H9 (cell line): ENCODE results near the gene ITPK1. TPM values are rescaled to one million over a fixed set of nuclear protein-coding genes. Genes with fewer than 3 reads are reported as not detected.

Experiments
- DNase-seq: peaks from one replicate; pipeline ENCODE4 v3.0.0-alpha.2; 2017
- H2AFZ ChIP-seq: one replicate; pipeline ENCODE4 v1.6.1; 2013; ENCODE audit warnings: mild to moderate bottlenecking, low read length, control low read depth, moderate library complexity
- H2AK5ac ChIP-seq: 2 replicates; pipeline ENCODE4 v1.6.1; 2013; ENCODE audit warnings: low read length, control low read depth, mixed read lengths; ENCODE audit not compliant: insufficient read length
- H2BK120ac ChIP-seq: one replicate; pipeline ENCODE4 v1.6.1; 2013; ENCODE audit warnings: low read depth, mild to moderate bottlenecking, low read length, control low read depth, inconsistent platforms; ENCODE audit not compliant: poor library complexity, severe bottlenecking
- H2BK12ac ChIP-seq: 2 replicates; pipeline ENCODE4 v1.6.1; 2013; ENCODE audit warnings: low read length, control low read depth, mixed read lengths, low read depth; ENCODE audit not compliant: insufficient read length
- H2BK15ac ChIP-seq: 2 replicates; pipeline ENCODE4 v1.6.1; 2013; ENCODE audit warnings: low read depth, low read length, control low read depth
- H2BK20ac ChIP-seq: one replicate; pipeline ENCODE4 v1.6.1; 2013; ENCODE audit warnings: low read depth, mild to moderate bottlenecking, low read length, control low read depth, inconsistent platforms; ENCODE audit not compliant: poor library complexity, severe bottlenecking
- H2BK5ac ChIP-seq: 2 replicates; pipeline ENCODE4 v1.6.1; 2013; ENCODE audit warnings: low read length, control low read depth, mixed read lengths; ENCODE audit not compliant: insufficient read length
- H3K14ac ChIP-seq: 2 replicates; pipeline ENCODE4 v1.6.1; 2013; ENCODE audit warnings: low read length, control low read depth; ENCODE audit not compliant: insufficient read depth
- H3K18ac ChIP-seq: 2 replicates; pipeline ENCODE4 v1.6.1; 2013; ENCODE audit warnings: low read depth, mild to moderate bottlenecking, mixed read lengths, low read length, control low read depth; ENCODE audit not compliant: insufficient read length
- H3K23ac ChIP-seq: 2 replicates; pipeline ENCODE4 v1.6.1; 2013; ENCODE audit warnings: low read length, control low read depth, mixed read lengths, low read depth; ENCODE audit not compliant: insufficient read length
- H3K23me2 ChIP-seq: 2 replicates; pipeline ENCODE4 v1.6.1; 2013; ENCODE audit warnings: low read depth, mild to moderate bottlenecking, mixed read lengths, low read length, control low read depth; ENCODE audit not compliant: insufficient read length, poor library complexity, severe bottlenecking
- H3K27ac ChIP-seq: 2 replicates; pipeline ENCODE4 v1.5.1; 2013; ENCODE audit warnings: low read length, control low read depth, mixed read lengths, low read depth; ENCODE audit not compliant: insufficient read length
- H3K27me3 ChIP-seq: 2 replicates; pipeline ENCODE4 v1.6.1; 2013; ENCODE audit warnings: low read length, control low read depth, inconsistent platforms; ENCODE audit not compliant: insufficient read depth
- H3K4ac ChIP-seq: 2 replicates; pipeline ENCODE4 v1.6.1; 2013; ENCODE audit warnings: low read depth, mild to moderate bottlenecking, control low read depth, inconsistent platforms, low read length, moderate library complexity
- H3K4me1 ChIP-seq: 2 replicates; pipeline ENCODE4 v1.6.1; 2013; ENCODE audit warnings: low read length, control low read depth, inconsistent platforms; ENCODE audit not compliant: insufficient read depth
- H3K4me2 ChIP-seq: 2 replicates; pipeline ENCODE4 v1.6.1; 2013; ENCODE audit warnings: low read length, control low read depth, mixed read lengths; ENCODE audit not compliant: insufficient read length, insufficient read depth
- H3K56ac ChIP-seq: 2 replicates; pipeline ENCODE4 v1.6.1; 2013; ENCODE audit warnings: low read depth, mild to moderate bottlenecking, mixed read lengths, low read length, control low read depth; ENCODE audit not compliant: insufficient read length
- H3K79me1 ChIP-seq: 2 replicates; pipeline ENCODE4 v1.6.1; 2013; ENCODE audit warnings: low read depth, mild to moderate bottlenecking, moderate library complexity, low read length, control low read depth, inconsistent platforms; ENCODE audit not compliant: insufficient read depth, poor library complexity, severe bottlenecking
- H3K79me2 ChIP-seq: 2 replicates; pipeline ENCODE4 v1.6.1; 2013; ENCODE audit warnings: low read length, control low read depth, inconsistent platforms; ENCODE audit not compliant: insufficient read depth
- H3K9ac ChIP-seq: 2 replicates; pipeline ENCODE4 v1.6.1; 2013; ENCODE audit warnings: low read length, control low read depth, mixed read lengths; ENCODE audit not compliant: insufficient read length; ENCODE audit errors: extremely low read depth
- H3K9me3 ChIP-seq: one replicate; pipeline ENCODE4 v1.6.1; 2013; ENCODE audit warnings: low read depth, low read length, inconsistent platforms; ENCODE audit not compliant: control insufficient read depth
- H3T11ph ChIP-seq: one replicate; pipeline ENCODE4 v1.6.1; 2013; ENCODE audit warnings: mild to moderate bottlenecking, low read length, control low read depth, inconsistent platforms
- H4K20me1 ChIP-seq: one replicate; pipeline ENCODE4 v1.6.1; 2013; ENCODE audit not compliant: control insufficient read depth, insufficient read length, insufficient read depth
- H4K5ac ChIP-seq: 2 replicates; pipeline ENCODE4 v1.6.1; 2013; ENCODE audit warnings: low read depth, mild to moderate bottlenecking, mixed read lengths, low read length, control low read depth; ENCODE audit not compliant: insufficient read length
- H4K8ac ChIP-seq: replicated peaks from 2 replicates; pipeline ENCODE4 v1.6.1; 2013; ENCODE audit warnings: low read length, control low read depth, mixed read lengths, low read depth; ENCODE audit not compliant: insufficient read length
- H4K91ac ChIP-seq: 2 replicates; pipeline ENCODE4 v1.6.1; 2013; ENCODE audit warnings: low read depth, mild to moderate bottlenecking, moderate library complexity, mixed read lengths, low read length, control low read depth; ENCODE audit not compliant: insufficient read length
- H3K27ac Mint-ChIP-seq, 3 experiments: 2 replicates in 2 of 3; 3 replicates in 1 of 3; pipeline ENCODE4 v1.8.0; 2020 to 2021; ENCODE audit warnings: mixed read lengths in 3 of 3, mild to moderate bottlenecking in 1 of 3, moderate library complexity in 1 of 3
- H3K27me3 Mint-ChIP-seq: 2 replicates; pipeline ENCODE4 v1.8.0; 2021; ENCODE audit warnings: low read depth, mild to moderate bottlenecking, moderate library complexity, mixed read lengths
- H3K36me3 Mint-ChIP-seq, 3 experiments: 2 replicates in 2 of 3; 3 replicates in 1 of 3; pipeline ENCODE4 v1.8.0; 2020 to 2021; ENCODE audit warnings: low read depth in 3 of 3, mixed read lengths in 3 of 3; ENCODE audit not compliant: insufficient read depth in 1 of 3
- H3K4me1 Mint-ChIP-seq, 2 experiments: 2 replicates each; pipeline ENCODE4 v1.8.0; 2020; ENCODE audit warnings: mixed read lengths in 2 of 2
- H3K4me3 Mint-ChIP-seq, 2 experiments: 2 replicates in 1 of 2; 3 replicates in 1 of 2; pipeline ENCODE4 v1.8.0; 2020 to 2021; ENCODE audit warnings: mild to moderate bottlenecking in 2 of 2, mixed read lengths in 2 of 2, moderate library complexity in 1 of 2
- H3K9me3 Mint-ChIP-seq, 2 experiments: 2 replicates in 1 of 2; 3 replicates in 1 of 2; pipeline ENCODE4 v1.8.0; 2020; ENCODE audit warnings: mild to moderate bottlenecking in 2 of 2, mixed read lengths in 2 of 2, moderate library complexity in 1 of 2
- CTCF ChIP-seq: fragments of 200-600 bp; sonication (generic); conservative IDR thresholded peaks from 3 replicates; pipeline ENCODE4 v1.8.0; 2021; ENCODE audit warnings: antibody characterized with exemption, mild to moderate bottlenecking
- WGBS: extraction: QIAGEN DNeasy Blood & Tissue Kit; methylation state at CpG from one replicate; pipeline ENCODE4 v1.1.7; 2013; ENCODE audit warnings: missing lambda C conversion rate, low lambda C conversion rate, mixed read lengths; ENCODE audit not compliant: insufficient read length; ENCODE audit errors: extremely low coverage; 5-methylcytosine and 5-hydroxymethylcytosine counted together
- total RNA-seq: library from RNA; stranded (reverse); gene quantifications from 2 replicates; pipeline ENCODE4 v1.2.1, GENCODE V29; 2021

ITPK1 gene
- total RNA-seq, 1 experiment from 2014 or later = 92.7 TPM

- no peak overlapping the region for H3K56ac ChIP-seq
- no peak overlapping the region for H3K23ac ChIP-seq
- no peak overlapping the region for H3K4me2 ChIP-seq
- peak overlapping the region in 1 of 3 experiments; percentile 47; a peak in 1 of 7 replicates for H3K27ac Mint-ChIP-seq
- no peak overlapping the region for H2BK20ac ChIP-seq
- H3K9me3 ChIP-seq = no peaks in the 10 kb centered on the region
- H2BK5ac ChIP-seq = no peak overlapping the region
- H2AFZ ChIP-seq = no peak overlapping the region
- H3K36me3 Mint-ChIP-seq = peaks cover 2 to 12% (median 12%) of the 10 kb centered on the region in 3 experiments; a peak in 6 of 7 replicates
- no peak overlapping the region for H2BK15ac ChIP-seq
- no peak for DNase-seq
- H4K20me1 ChIP-seq = no peaks in the 10 kb centered on the region
- H3K23me2 ChIP-seq = no peaks in the 10 kb centered on the region
- no peak overlapping the region for H3K4ac ChIP-seq
- H3K18ac ChIP-seq = no peak overlapping the region
- no peak overlapping the region for H4K5ac ChIP-seq
- H2BK120ac ChIP-seq = no peak overlapping the region
- TF ChIP-seq CTCF = no peak
- no peaks in the 10 kb centered on the region for H3K27me3 ChIP-seq
- no peak overlapping the region for H2AK5ac ChIP-seq
- no peak overlapping the region for H3K27ac ChIP-seq
- no peak overlapping the region for H2BK12ac ChIP-seq
- H3T11ph ChIP-seq = no peak overlapping the region
- H3K4me1 Mint-ChIP-seq = peaks cover 39 to 41% of the 10 kb centered on the region in 2 experiments
- no peaks in the 10 kb centered on the region for H3K9me3 Mint-ChIP-seq
- H3K4me1 ChIP-seq = no peaks in the 10 kb centered on the region; the same call in 1 of the 2 replicates
- H3K14ac ChIP-seq = no peak overlapping the region
- no peaks in the 10 kb centered on the region for H3K27me3 Mint-ChIP-seq
- no peak overlapping the region for H4K8ac ChIP-seq
- WGBS = no CpG with 5 or more reads among the region's 15 CpGs
- H3K9ac ChIP-seq = no peak overlapping the region
- no peaks in the 10 kb centered on the region for H3K79me2 ChIP-seq
- no peak overlapping the region for H3K4me3 Mint-ChIP-seq
- no peaks in the 10 kb centered on the region for H3K79me1 ChIP-seq
- no peak overlapping the region for H4K91ac ChIP-seq
These were observed 100.2 kb downstream of the ITPK1 start for GRCh38 chr14:93015505-93015904.
